ENCODE data around the gene TMOD3.
A peak's percentile ranks its signal among the peaks of the same experiment; 100 is the strongest.

DNA sequence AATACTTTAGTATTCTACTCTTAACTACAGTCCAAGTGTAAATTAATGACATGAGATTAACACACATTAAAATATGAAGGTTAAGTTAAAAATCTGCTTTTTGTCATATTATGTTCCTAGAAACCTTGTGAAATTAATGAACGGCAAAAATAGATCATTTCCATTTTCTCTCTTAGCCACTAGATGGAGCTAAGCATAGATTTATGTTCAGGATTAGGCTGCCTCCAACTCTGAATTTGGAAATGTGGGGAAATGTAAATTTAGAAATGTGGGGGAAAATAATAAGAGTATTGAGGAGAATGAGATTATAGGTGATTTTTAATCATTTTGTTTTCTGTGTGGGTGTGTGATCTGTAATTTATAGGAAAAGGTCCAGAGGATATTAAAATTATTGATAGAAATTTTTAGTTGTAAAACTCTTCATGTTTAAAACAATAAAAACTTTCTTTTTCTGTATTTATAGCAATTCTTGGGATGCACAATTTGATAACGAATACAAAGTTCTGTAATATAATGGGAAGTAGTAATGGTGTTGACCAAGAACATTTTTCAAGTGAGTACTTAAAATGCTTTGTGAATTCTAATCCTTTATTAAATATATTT is 59.2 kb downstream of the TMOD3 start:
- TF ChIP-seq, protein P1, sequence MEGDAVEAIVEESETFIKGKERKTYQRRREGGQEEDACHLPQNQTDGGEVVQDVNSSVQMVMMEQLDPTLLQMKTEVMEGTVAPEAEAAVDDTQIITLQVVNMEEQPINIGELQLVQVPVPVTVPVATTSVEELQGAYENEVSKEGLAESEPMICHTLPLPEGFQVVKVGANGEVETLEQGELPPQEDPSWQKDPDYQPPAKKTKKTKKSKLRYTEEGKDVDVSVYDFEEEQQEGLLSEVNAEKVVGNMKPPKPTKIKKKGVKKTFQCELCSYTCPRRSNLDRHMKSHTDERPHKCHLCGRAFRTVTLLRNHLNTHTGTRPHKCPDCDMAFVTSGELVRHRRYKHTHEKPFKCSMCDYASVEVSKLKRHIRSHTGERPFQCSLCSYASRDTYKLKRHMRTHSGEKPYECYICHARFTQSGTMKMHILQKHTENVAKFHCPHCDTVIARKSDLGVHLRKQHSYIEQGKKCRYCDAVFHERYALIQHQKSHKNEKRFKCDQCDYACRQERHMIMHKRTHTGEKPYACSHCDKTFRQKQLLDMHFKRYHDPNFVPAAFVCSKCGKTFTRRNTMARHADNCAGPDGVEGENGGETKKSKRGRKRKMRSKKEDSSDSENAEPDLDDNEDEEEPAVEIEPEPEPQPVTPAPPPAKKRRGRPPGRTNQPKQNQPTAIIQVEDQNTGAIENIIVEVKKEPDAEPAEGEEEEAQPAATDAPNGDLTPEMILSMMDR (IDR thresholded peaks at IDR 0.05 in 8 of 11, conservative IDR thresholded peaks at IDR 0.05 in 3 of 11) = peak; percentile 27 to 70 (median 62)
- TF ChIP-seq POLR2AphosphoS5 (IDR thresholded peaks at IDR 0.05) = no peak
- no peak for TF ChIP-seq POLR2A (IDR thresholded peaks at IDR 0.05)

All from spleen (tissue), 7 donors.